HG03457 (cell line): Measurements from ENCODE around the gene CLSTN2.

Experiments used
- ATAC-seq: cut with Tn5 transposase; IDR thresholded peaks from one replicate; pipeline ENCODE4 v1.9.1; 2021; ENCODE audit warnings: moderate number of reproducible peaks; ENCODE audit not compliant: unreplicated experiment

Gene CLSTN2

GRCh38 chr3:140368223-140368811 lies 433.3 kb downstream of the CLSTN2 start:
- no peak for ATAC-seq

- no peak for ATAC-seq
These were observed 435.7 kb downstream of the CLSTN2 start for GRCh38 chr3:140370686-140371085.

- no peak for ATAC-seq
These were observed 438.2 kb downstream of the CLSTN2 start for GRCh38 chr3:140373234-140373633.

GRCh38 chr3:140375002-140375401 lies 440.0 kb downstream of the CLSTN2 start:
- no peak for ATAC-seq

- no peak for ATAC-seq
These were observed 441.3 kb downstream of the CLSTN2 start for GRCh38 chr3:140376136-140376889.

- ATAC-seq: no peak
These were observed 442.7 kb downstream of the CLSTN2 start for GRCh38 chr3:140377644-140378043.

GRCh38 chr3:140378571-140379340 lies 443.8 kb downstream of the CLSTN2 start:
- ATAC-seq: no peak

GRCh38 chr3:140384028-140384771 lies 449.2 kb downstream of the CLSTN2 start:
- no peak for ATAC-seq

- ATAC-seq: no peak
These were observed 449.9 kb downstream of the CLSTN2 start for GRCh38 chr3:140384876-140385275.

- ATAC-seq: no peak
These were observed 451.5 kb downstream of the CLSTN2 start for GRCh38 chr3:140386357-140387100.

GRCh38 chr3:140387244-140387643 lies 452.3 kb downstream of the CLSTN2 start:
- no peak for ATAC-seq

GRCh38 chr3:140388202-140388922 lies 453.4 kb downstream of the CLSTN2 start:
- no peak for ATAC-seq

- no peak for ATAC-seq
These were observed 456.1 kb downstream of the CLSTN2 start for GRCh38 chr3:140391061-140391460.

- no peak for ATAC-seq
These were observed 459.6 kb downstream of the CLSTN2 start for GRCh38 chr3:140394488-140395133.

GRCh38 chr3:140395134-140396075 lies 460.4 kb downstream of the CLSTN2 start:
- no peak for ATAC-seq

GRCh38 chr3:140396110-140396509 lies 461.1 kb downstream of the CLSTN2 start:
- ATAC-seq: no peak

- ATAC-seq: no peak
These were observed 462.9 kb downstream of the CLSTN2 start for GRCh38 chr3:140397847-140398246.

- no peak for ATAC-seq
These were observed 463.4 kb downstream of the CLSTN2 start for GRCh38 chr3:140398387-140398786.
